K562 (cell line): ENCODE data around the gene BLVRA. TPM values are rescaled to one million over a fixed set of nuclear protein-coding genes. Genes with fewer than 3 reads are reported as not detected.

ENCODE experiments used
- BCL6 ChIP-seq: fragments of 250-450 bp; sonication (Bioruptor Pico); IDR thresholded peaks from 2 replicates; pipeline ENCODE4 v1.4.0; 2020
- FOXP4 ChIP-seq: sonication (generic); formaldehyde crosslinking; IDR thresholded peaks from 2 replicates; pipeline ENCODE4 v1.8.0; 2022; ENCODE audit warnings: mild to moderate bottlenecking, missing genetic modification reagents, borderline replicate concordance
- LCOR ChIP-seq: sonication (generic); formaldehyde crosslinking; IDR thresholded peaks from 2 replicates; pipeline ENCODE4 v1.8.0; 2022; ENCODE audit warnings: mild to moderate bottlenecking, missing genetic modification reagents
- NCOR1 ChIP-seq: fragments of 450-650 bp; IDR thresholded peaks from 2 replicates; pipeline ENCODE4 v1.6.1; 2016; ENCODE audit warnings: mild to moderate bottlenecking, moderate library complexity
- POLR2A ChIP-seq: fragments of 450-650 bp; conservative IDR thresholded peaks from 2 replicates; pipeline ENCODE4 v1.6.1; 2016
- RCOR1 ChIP-seq, 2 experiments: IDR thresholded peaks; 2 replicates each; pipeline ENCODE4 v1.6.1; 2012; ENCODE audit warnings: low read depth in 2 of 2, low read length in 2 of 2, borderline replicate concordance in 1 of 2, improper control_type of control experiment in 1 of 2
- SMARCE1 ChIP-seq: fragments of 450-650 bp; IDR thresholded peaks from 2 replicates; pipeline ENCODE4 v1.7.1; 2016; ENCODE audit warnings: mild to moderate bottlenecking
- SP2 ChIP-seq: IDR thresholded peaks from 2 replicates; pipeline ENCODE4 v1.6.1; 2011; ENCODE audit warnings: mild to moderate bottlenecking, low read depth, low read length, moderate library complexity; ENCODE audit not compliant: poor library complexity, severe bottlenecking; ENCODE audit errors: extremely low read depth
- VEZF1 ChIP-seq: fragments of 200-800 bp; sonication (Bioruptor generic); IDR thresholded peaks from 2 replicates; pipeline ENCODE4 v1.6.1; 2017; ENCODE audit warnings: missing genetic modification characterization, missing compliant biosample characterization
- ZFP91 ChIP-seq: sonication (generic); formaldehyde crosslinking; IDR thresholded peaks from 2 replicates; pipeline ENCODE4 v1.8.0; 2022; ENCODE audit warnings: mild to moderate bottlenecking, missing genetic modification reagents
- ZNF280B ChIP-seq: fragments of 250-450 bp; sonication (Bioruptor Pico); IDR thresholded peaks from 2 replicates; pipeline ENCODE4 v1.5.1; 2021; ENCODE audit warnings: mild to moderate bottlenecking
- ZSCAN32 ChIP-seq: fragments of 450-650 bp; formaldehyde crosslinking; IDR thresholded peaks from 2 replicates; pipeline ENCODE4 v1.4.0; 2020; ENCODE audit warnings: mild to moderate bottlenecking, moderate library complexity
- polyA plus RNA-seq, 8 experiments: library from polyadenylated mRNA; depleted of rRNA in 4 of 8; stranded (reverse) in 5 of 8; unstranded in 3 of 8; fragments of >200 nt; fragmentation: Nextera tagmentation in 2 of 8; fragmentation: Illumina TruSeq in 1 of 8; extraction: Ambion mirVana in 2 of 8; extraction: Trizol in 1 of 8; gene quantifications; 2 replicates each; pipeline versions ENCODE4 v1.2.1 to v1.2.3, GENCODE V29; 2011 to 2014; ENCODE audit warnings: inconsistent platforms in 1 of 8, missing spikeins in 1 of 8
- total RNA-seq, 7 experiments: library from RNA; depleted of rRNA in 6 of 7; stranded (reverse); fragments of >200 nt in 6 of 7; fragmentation: Illumina TruSeq in 2 of 7; extraction: Trizol in 2 of 7; gene quantifications; 2 replicates each; pipeline versions ENCODE4 v1.2.1 to v1.2.3, GENCODE V29; 2011 to 2021; ENCODE audit warnings: low replicate concordance in 1 of 7
- TF ChIP-seq, protein P1 (sequence below): fragments of 450-650 bp; conservative IDR thresholded peaks from 2 replicates; pipeline ENCODE4 v1.6.1; 2016; ENCODE audit warnings: missing genetic modification characterization, low read depth, mild to moderate bottlenecking, missing compliant biosample characterization, moderate library complexity

BLVRA gene
- total and polyA plus RNA-seq, 9 of the 15 experiments (the other 6 are each of a cell fraction or from before 2014, with no cell fraction given) = 48.5 to 147 (median 61.5) TPM

- no peak for TF ChIP-seq ZFP91
- no peak for TF ChIP-seq ZNF280B
- no peak for TF ChIP-seq ZSCAN32 (CRISPR knock-in tag)
- no peak for TF ChIP-seq BCL6
- peak in 1 of 2 experiments; percentile 51; a peak in 1 of 4 replicates for TF ChIP-seq RCOR1 (IDR thresholded peaks at IDR 0.05; ENCODE audit: borderline replicate concordance in 1 of 2, low read depth in 2 of 2, low read length in 2 of 2)
- TF ChIP-seq LCOR (CRISPR knock-in tag) = no peak
- no peak for TF ChIP-seq NCOR1
- TF ChIP-seq VEZF1 = peak; percentile 41
- no peak for TF ChIP-seq FOXP4 (CRISPR knock-in tag)
- no peak for TF ChIP-seq SP2
- TF ChIP-seq, protein P1, sequence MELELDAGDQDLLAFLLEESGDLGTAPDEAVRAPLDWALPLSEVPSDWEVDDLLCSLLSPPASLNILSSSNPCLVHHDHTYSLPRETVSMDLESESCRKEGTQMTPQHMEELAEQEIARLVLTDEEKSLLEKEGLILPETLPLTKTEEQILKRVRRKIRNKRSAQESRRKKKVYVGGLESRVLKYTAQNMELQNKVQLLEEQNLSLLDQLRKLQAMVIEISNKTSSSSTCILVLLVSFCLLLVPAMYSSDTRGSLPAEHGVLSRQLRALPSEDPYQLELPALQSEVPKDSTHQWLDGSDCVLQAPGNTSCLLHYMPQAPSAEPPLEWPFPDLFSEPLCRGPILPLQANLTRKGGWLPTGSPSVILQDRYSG = no peak
- no peak for TF ChIP-seq SMARCE1
- no peak for TF ChIP-seq POLR2A
Observed at GRCh38 chr7:43764039-43764761, 5.7 kb downstream of the BLVRA start (continued).
